Esophagus mucosa (tissue), 1 donor: ENCODE data around the gene ATF6. TPM values are rescaled to one million over a fixed set of nuclear protein-coding genes. Genes with fewer than 3 reads are reported as not detected.
"Not testable (repeated sequence)": the region's sequence is repeated elsewhere in the genome, so short reads cannot be mapped to it uniquely, and the experiment has no call there.

Source experiments
- ATAC-seq: fragments of 200-7000 bp; cut with Tn5 transposase; one replicate; pipeline ENCODE4 v1.9.1; 2020
- total RNA-seq: library from RNA; stranded (reverse); gene quantifications from one replicate; pipeline ENCODE4 v1.2.4, GENCODE V29; 2023
- donor health status: DM: yes; HTN: yes; CAD: no.

ATF6 gene
- total RNA-seq, 1 donor from 2014 or later: 11.4 TPM

DNA sequence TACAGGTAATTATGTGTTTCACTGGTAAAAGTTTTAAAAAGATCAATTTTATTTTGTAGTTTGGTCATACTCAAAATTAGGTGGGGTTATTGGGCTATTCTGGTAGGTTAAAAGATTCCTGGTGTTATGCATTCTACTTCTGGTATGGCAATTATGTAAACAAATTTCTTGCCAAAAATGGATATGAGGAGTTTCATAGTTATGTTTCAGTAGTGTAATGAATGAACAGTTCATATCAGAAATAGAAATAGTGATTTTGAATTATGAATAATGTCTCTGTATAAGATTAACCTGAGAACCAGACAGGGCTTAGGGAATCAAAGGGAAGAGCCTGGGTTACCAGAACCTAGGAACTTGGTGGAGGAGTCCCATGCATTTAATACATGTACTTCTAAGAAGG, 15.9 kb downstream of the ATF6 start:
- ATAC-seq: no peak

DNA sequence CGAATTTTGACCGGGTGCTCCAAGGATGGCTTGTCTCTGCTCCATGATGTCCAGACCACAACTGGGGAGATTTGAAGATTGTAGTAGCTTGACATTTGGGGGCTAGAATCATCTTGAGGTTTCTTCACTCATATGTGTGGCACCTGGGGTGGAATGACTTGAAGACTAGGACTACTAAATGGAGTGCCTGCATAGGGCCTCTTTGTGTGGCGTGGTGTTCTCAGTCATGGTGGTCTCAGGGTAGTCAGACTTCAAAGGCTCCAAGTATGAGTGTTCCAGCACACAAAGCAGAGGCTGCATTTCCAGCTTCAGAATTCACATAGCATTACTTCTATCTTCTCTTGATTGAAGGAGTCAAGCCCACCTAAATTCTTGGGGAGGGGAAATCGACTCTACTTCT, 16.8 kb downstream of the ATF6 start:
- ATAC-seq: no peak

- no peak for ATAC-seq
Observed at GRCh38 chr1:161784968-161785367, 18.8 kb downstream of the ATF6 start.

GRCh38 chr1:161787355-161787754, 21.2 kb downstream of the ATF6 start:
- ATAC-seq: no peak

GRCh38 chr1:161790587-161791317, 24.6 kb downstream of the ATF6 start:
- no peak for ATAC-seq

DNA sequence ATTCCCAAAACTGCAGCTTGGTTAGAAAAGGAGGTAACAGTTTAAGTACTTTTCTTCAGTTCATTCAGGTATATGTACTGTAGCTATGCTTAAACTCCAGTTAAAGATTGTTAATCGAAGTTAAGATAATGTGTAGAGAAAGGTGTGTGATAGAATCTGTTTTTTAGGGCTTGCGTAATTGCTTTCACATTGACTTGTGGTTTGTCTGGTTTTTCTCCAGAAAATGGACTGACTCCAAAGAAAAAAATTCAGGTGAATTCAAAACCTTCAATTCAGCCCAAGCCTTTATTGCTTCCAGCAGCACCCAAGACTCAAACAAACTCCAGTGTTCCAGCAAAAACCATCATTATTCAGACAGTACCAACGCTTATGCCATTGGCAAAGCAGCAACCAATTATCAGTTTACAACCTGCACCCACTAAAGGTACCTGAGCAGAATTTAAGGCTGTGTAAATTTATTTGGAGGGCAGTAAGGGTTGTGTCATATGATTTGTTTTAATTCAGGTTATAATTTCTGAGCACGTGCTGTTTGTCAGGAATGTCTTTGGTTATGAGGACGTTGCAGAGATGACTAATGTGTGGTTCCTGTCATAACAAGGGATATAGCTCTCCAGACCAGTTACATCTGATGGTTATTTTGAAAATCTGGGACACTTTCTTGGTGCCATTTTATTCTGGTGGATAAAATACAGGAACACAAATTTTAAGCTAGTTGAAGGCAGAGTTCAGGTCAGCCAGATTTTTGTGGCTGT, 26.0 kb downstream of the ATF6 start:
- no peak for ATAC-seq

- peak; percentile 83 for ATAC-seq
Observed at GRCh38 chr1:161792740-161793139, 26.6 kb downstream of the ATF6 start.

- no peak for ATAC-seq
Observed at GRCh38 chr1:161799792-161800191, 33.7 kb downstream of the ATF6 start.

- no peak for ATAC-seq
Observed at GRCh38 chr1:161801955-161802354, 35.8 kb downstream of the ATF6 start.

DNA sequence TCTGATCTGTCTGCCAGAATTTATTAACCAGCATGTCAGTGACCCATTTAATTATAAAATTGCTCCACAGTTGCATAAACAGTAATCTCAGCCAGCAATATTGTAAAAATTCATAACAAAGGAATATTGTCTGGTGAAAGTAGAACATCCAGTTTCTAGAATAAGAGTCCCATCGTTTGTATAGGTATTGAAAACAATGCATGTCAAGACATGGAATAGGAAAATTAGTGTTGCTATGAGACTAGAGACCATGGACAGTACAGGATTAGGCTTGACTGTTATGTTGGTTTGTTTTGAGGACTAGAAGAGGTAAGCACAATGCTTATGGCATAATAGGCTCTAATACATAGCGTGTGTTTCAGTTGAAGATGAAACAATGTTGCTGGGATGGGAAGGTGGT, 37.1 kb downstream of the ATF6 start:
- no peak for ATAC-seq

- ATAC-seq: no peak
Observed at GRCh38 chr1:161805399-161806197, 39.5 kb downstream of the ATF6 start.

DNA sequence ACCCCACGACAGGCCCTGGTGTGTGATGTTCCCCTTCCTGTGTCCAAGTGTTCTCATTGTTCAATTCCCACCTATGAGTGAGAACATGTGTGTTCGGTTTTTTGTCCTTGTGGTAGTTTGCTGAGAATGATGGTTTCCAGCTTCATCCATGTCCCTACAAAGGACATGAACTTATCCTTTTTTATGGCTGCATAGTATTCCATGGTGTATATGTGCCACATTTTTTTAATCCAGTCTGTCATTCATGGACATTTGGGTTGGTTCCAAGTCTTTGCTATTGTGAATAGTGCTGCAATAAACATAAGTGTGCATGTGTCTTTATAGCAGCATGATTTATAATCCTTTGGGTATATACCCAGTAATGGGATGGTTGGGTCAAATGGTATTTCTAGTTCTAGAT, 43.1 kb downstream of the ATF6 start:
- ATAC-seq: not testable (repeated sequence)

GRCh38 chr1:161809656-161810055, 43.5 kb downstream of the ATF6 start:
- not testable (repeated sequence) for ATAC-seq

- ATAC-seq: no peak
Observed at GRCh38 chr1:161810780-161811179, 44.7 kb downstream of the ATF6 start.

DNA sequence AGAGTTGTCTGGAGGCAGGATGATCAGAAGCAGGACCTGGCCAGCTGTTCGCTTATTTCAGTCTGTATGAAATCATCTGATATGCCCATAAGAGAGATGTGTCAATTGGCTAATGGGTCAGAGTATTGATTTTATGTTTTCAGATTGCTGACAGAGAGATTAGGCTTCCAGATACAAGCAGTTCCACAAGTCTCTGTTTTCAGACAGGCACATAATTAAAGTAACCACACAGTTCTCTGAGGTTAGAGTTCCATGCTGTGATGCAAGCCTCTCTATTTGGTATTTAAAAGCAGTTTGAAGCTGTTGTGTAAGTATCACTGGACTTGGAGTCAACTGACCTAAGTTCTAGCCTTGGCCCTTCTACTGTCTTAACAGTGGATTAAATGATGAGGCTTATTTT, 50.1 kb downstream of the ATF6 start:
- ATAC-seq: no peak

GRCh38 chr1:161817176-161817730, 51.1 kb downstream of the ATF6 start:
- ATAC-seq: no peak

GRCh38 chr1:161820914-161821313, 54.8 kb downstream of the ATF6 start:
- no peak for ATAC-seq

DNA sequence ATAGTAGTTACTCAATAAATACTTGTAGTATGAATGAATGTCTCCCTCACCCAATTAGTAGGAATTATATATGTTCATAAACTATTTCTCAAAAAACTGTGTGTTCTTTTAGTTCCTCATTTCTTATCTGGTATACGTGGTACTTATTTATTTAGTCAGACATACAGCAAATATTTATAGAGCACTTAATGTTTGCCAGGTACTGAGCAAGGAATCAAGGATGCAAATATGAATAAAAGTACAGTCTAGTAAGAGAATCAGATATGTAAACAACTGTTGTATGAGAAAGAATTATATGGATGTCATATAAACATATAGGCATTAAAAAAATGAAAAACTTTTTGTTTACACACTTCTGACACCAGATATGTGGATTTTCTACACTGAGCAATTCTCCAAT, 58.5 kb downstream of the ATF6 start:
- ATAC-seq: no peak

DNA sequence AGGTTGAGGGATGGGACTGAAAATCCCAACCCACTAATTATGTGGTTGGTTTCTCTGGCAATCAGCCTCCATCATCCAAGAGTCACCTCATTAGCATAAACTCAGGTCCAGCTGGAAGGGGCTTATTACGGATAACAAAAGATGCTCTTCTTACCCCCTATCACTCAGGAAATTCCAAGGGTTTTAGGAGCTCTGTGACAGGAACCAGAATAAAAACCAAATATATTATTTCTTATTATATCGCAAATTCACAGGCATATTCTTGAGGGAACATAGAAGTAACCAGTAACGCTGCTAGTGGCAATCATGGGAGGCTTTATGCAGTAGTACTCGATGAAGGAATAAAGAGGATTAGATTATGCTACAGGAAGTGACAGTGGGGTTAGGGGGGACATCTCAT, 59.7 kb downstream of the ATF6 start:
- no peak for ATAC-seq

- ATAC-seq: no peak
Observed at GRCh38 chr1:161826478-161826877, 60.4 kb downstream of the ATF6 start.

DNA sequence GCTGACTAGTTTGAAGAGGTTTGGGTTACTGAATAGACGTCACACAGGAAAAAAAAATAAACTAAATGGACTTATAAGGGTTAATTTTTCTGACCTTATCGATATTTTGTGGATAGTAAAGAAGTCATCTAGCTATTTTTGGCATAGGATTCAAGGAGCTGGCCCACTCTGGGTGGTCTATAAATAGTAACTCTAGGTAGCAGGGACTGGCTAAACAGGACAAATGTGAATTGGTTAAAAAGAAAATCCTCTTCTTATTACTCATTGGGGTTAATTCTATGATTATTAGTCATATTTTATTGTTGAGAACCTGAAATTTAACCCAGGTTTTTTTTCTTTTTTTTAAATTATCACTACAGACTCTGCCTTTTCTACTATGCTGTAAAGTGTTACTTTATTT, 61.7 kb downstream of the ATF6 start:
- no peak for ATAC-seq

- ATAC-seq: not testable (repeated sequence)
Observed at GRCh38 chr1:161832299-161832907, 66.3 kb downstream of the ATF6 start.
